Hematopoietic multipotent progenitor cell treated with erythropoietin and hydrocortisone succinate and interleukin-3 and kit ligand, for 4 days (in vitro differentiated cells): ENCODE measurements around the gene SLAIN1.

Experiments used
- DNase-seq: peaks from one replicate; pipeline ENCODE4 v3.0.0-alpha.2; 2015

The SLAIN1 gene

DNA sequence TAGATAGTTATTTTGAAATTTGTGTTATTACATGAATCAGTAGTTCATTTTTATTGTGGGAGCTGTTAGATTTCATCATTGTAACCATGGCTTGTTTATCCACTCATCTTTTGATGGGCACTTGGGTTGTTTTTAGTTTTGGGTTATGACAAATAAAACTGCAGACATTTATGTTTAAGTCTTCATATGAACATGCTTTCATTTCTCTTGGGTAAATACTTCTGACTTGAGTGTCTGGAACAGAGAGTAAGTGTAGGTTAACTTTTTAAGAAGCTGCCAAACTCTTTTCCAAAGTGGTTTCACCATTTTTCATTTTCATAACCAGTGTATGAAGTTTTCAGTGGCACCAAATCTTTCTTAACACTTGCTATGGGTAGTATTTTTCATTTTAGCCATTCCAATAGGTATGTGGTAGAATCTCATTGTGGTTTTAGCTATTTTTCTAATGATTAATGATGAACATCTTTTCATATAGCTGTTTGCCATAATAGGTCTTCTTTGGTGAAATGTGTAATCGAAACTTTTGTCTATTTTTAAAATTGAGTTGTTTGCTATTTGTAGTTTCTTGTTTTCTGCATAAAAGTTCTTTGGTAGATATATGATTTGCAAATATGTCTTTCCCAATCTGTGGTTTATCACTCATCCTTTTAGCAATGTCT lies 17.9 kb downstream of the SLAIN1 start:
- no peak for DNase-seq

DNA sequence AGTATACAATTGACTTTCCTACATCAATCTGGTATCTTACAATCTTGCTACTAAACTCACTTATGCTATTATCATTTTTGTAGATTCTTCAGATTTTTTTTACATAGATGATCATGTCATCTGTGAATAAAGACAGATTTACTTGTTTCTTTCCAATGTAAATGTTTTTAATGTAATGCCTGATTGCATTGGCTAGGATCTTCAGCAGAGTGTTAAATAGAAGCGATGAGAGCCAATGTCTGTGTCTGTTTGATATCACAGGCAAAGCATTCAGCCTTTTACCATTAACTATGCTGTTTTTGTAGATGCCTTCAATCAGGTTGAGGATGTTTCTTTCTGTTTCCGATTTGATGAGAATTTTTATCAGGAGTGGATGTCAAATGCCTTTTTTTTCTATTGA lies 19.2 kb downstream of the SLAIN1 start:
- DNase-seq, result no peak

DNA sequence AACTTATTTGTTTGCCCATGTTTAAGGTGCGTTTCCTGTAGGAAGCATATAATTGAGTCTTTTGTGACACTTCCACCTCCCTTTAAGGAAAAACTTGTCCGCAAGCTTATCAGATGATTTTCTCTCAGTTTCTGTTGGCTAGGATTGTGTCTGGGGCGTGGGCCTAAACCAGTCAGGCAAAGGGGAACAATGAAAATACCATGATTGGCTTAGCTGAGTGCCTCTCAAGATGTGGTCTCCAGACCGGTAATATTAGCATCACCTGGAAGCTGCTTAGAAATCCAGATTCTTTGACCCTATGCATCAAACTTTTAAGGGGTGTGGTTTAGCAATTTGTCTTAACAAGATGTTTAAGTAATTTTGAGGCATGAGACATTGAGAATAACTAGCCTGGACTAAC lies 20.0 kb downstream of the SLAIN1 start:
- no peak for DNase-seq

DNA sequence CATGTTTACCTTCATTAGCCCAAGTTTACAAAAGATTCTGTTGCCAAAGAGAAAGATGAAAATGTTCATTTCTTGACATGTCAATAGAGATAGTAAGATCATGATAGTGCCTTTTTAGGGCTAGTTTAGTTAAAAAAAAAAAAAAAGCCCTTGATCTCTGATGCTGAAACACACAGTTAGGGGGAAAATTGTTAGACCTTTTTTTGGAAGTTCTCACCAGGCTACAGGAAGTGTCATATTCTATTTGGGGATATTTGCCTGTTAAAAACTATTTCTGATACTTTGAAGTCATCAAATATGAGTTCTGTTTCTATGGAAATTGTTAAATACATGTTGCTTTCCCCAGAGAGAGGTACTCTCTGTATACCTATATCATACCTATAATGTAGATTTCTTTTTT lies 21.6 kb downstream of the SLAIN1 start:
- no peak for DNase-seq

- DNase-seq, result no peak
These were observed 23.5 kb downstream of the SLAIN1 start for GRCh38 chr13:77720988-77721387.

- DNase-seq, result no peak
These were observed 26.6 kb downstream of the SLAIN1 start for GRCh38 chr13:77724092-77724491.

- DNase-seq, result no peak
These were observed 27.6 kb downstream of the SLAIN1 start for GRCh38 chr13:77725071-77725470.

DNA sequence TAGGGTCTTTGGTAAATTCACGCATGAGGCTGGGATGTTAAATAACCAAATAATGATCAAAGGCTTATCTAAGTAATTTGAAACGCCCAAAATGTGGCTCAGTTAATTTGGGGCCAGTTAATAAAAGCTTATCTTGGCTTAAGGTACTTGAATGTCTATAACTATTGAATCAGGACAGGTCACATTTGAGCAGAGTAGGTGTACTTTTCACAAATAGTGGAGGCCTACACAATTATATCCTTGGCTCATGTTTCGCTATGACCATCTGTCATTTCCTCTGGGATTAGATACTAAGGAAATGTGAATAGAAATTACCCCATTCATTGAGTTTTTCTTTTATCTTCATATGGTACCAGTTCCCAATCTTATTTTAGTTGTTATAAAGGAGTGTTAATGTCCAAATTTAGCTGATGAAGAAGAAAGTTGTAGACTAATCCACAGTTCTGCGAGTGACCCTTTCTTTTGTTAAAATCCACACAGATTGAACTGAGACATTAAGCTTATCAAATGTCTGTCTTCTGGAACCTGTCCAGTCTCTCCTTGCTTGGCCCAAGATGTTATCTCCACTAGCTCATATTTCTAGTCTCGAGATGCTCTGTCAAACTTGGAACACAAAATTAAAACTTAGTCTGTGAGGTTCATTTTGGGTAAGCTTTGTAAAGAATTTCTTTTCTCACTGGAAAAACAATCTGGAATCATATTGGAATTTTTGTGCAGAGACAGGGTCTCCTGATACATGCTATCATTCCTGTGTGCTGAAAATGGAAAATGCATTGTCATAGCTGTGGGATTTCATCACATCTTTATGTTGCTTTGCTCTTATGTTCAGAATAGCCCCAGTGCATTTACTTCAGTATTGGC lies 31.0 kb downstream of the SLAIN1 start:
- peak; percentile 22 for DNase-seq

DNA sequence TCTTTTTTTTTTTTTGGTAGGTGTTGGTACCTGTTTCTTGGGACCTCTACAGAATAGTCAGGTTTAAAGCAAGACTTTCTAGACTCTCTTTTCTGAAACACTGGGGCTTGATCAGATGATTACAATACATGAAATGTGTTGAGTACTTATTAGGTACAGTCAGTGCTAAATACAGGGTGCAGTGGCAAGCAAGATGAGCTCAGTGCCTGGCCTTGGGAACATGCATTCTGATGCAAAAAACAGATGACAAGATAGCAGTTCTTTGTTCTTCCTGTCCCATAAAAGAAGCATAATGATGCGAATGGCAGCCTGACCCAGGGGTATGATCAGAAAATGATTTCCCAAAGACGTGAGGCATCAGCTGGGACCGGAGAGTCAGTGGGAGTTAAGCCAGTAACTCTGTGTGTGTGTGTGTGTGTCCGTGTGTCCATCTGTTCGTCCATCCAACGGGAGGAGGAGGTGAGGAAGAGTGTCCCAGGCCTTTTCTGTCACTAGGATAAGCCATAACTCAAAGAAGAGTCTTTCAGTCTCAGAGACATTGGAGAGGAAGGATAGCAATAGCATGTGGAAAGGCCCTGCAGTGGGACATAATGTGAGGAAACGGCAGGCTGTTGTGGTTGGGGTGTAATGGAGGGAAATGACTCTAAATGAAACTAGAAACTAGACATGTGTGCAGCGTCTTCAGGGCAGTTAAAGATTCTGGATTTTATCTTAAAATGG lies 32.2 kb downstream of the SLAIN1 start:
- DNase-seq, result no peak

GRCh38 chr13:77730572-77730971 lies 33.1 kb downstream of the SLAIN1 start:
- DNase-seq, result no peak

DNA sequence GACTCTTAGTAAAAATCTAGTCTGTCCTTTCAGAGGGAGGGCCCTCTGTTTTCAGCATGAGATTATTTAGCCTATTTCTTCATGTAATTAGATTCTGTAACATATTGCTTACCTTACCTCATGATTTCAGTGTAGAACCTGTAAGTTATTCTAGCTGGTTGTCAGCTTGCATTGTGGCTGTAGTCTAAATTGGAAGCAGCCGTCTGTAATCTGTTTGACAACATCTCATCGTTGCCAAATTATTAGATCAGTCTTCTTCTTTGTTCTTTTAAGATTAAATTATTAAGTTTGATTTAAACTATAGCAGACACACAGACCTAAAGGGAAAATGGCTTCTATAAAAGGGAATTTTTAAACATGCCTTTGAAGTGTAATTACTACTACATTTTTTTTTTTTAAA lies 34.8 kb downstream of the SLAIN1 start:
- no peak for DNase-seq

GRCh38 chr13:77733674-77734073 lies 36.2 kb downstream of the SLAIN1 start:
- DNase-seq, result no peak

GRCh38 chr13:77737583-77738200 lies 40.2 kb downstream of the SLAIN1 start:
- DNase-seq, result no peak

- no peak for DNase-seq
These were observed 42.7 kb downstream of the SLAIN1 start for GRCh38 chr13:77740097-77740735.

- no peak for DNase-seq
These were observed 43.6 kb downstream of the SLAIN1 start for GRCh38 chr13:77740931-77741596.

DNA sequence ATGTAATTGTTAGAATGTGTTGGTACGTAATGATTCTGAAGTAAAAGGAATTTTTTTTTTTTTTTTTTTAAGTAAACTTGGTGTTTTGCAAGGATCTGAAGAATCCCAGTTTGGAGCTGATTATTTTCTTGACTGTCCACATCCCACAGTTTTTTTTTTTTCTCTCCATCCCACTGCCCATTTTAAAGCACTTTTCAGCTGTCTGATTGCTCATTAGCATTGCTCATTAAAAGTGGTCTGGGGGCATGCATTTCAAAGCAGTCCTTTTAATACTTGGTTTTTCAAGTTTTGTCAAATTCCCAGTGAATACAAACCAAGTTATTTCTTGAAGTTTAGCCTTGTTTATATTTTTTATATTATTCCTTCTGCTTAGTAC lies 44.1 kb downstream of the SLAIN1 start:
- no peak for DNase-seq

DNA sequence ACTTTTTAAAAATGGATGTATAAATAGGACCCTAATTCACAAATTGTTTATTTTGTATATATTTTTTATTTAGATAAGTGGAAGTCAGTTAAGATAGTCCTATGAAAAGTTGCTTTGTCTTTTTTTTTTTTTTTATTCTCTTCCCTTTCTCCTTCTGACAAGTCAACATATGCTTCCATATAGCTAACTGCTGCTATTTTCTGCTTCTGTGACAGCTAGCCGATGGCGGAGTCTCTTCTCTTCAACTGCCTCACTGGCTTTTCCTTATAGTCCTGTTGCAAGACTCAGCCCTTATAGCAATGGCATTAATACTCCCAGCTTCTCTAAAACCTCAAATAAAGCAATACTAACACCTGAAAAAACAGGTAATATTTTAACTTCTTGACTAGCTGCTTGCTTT lies 45.3 kb downstream of the SLAIN1 start:
- DNase-seq, result no peak

DNA sequence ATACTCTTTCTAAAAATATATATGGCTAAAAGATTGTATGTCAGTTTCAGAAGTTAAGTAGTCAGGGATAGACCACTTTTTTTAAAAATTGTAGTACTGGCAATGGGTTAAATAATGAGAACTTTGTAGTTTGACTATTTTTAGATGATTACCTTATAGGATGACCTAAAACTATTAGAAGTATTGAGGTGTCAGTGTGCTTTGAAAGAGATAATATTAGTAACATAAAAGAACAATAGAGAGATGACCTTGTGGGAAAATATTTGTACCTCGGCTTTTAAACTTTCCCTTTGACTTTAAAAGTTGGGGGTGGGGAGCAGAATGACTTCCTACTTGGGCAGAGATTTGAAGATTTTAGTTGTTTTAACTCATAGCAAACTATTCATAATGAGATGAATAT lies 48.3 kb downstream of the SLAIN1 start:
- no peak for DNase-seq

- no peak for DNase-seq
These were observed 51.9 kb downstream of the SLAIN1 start for GRCh38 chr13:77749344-77749880.

- DNase-seq, result peak; percentile 84
These were observed 54.3 kb downstream of the SLAIN1 start for GRCh38 chr13:77751513-77752456.
